Suprapubic skin (tissue), 4 donors: ENCODE data around the gene PCDHA1.

Experiments used
- POLR2A ChIP-seq, 2 donors: fragments of 450-650 bp; IDR thresholded peaks; one replicate each; pipeline ENCODE4 v1.6.1; 2017; ENCODE audit warnings: antibody characterized with exemption in 2 of 2, mild to moderate bottlenecking in 2 of 2, moderate library complexity in 2 of 2
- POLR2AphosphoS5 ChIP-seq, 3 donors: sonication (generic); formaldehyde crosslinking; IDR thresholded peaks; one replicate each; pipeline ENCODE4 v1.6.1; 2017; ENCODE audit warnings: antibody characterized with exemption in 3 of 3
- TF ChIP-seq, protein P1 (sequence below), 2 donors: fragments of 200-600 bp in 1 of 2; fragments of 450-650 bp in 1 of 2; sonication (generic) in 1 of 2; IDR thresholded peaks; one replicate each; pipeline ENCODE4 v1.5.1; 2016 to 2019; ENCODE audit warnings: antibody characterized with exemption in 2 of 2, mild to moderate bottlenecking in 1 of 2, moderate library complexity in 1 of 2

DNA sequence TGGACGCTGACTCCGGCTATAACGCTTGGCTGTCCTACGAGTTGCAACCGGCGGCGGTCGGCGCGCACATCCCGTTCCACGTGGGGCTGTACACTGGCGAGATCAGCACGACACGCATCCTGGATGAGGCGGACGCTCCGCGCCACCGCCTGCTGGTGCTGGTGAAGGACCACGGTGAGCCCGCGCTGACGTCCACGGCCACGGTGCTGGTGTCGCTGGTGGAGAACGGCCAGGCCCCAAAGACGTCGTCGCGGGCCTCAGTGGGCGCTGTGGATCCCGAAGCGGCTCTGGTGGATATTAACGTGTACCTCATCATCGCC, 91.3 kb downstream of the PCDHA1 start:
- TF ChIP-seq, protein P1, sequence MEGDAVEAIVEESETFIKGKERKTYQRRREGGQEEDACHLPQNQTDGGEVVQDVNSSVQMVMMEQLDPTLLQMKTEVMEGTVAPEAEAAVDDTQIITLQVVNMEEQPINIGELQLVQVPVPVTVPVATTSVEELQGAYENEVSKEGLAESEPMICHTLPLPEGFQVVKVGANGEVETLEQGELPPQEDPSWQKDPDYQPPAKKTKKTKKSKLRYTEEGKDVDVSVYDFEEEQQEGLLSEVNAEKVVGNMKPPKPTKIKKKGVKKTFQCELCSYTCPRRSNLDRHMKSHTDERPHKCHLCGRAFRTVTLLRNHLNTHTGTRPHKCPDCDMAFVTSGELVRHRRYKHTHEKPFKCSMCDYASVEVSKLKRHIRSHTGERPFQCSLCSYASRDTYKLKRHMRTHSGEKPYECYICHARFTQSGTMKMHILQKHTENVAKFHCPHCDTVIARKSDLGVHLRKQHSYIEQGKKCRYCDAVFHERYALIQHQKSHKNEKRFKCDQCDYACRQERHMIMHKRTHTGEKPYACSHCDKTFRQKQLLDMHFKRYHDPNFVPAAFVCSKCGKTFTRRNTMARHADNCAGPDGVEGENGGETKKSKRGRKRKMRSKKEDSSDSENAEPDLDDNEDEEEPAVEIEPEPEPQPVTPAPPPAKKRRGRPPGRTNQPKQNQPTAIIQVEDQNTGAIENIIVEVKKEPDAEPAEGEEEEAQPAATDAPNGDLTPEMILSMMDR (IDR thresholded peaks at IDR 0.05) = no peak
- no peak for TF ChIP-seq POLR2A (IDR thresholded peaks at IDR 0.05)
- no peak for TF ChIP-seq POLR2AphosphoS5 (IDR thresholded peaks at IDR 0.05)
